C4-2B (cell line): ENCODE data around the gene ZFYVE28.

Experiments
- ZFX ChIP-seq: fragments of 450-650 bp; IDR thresholded peaks from 2 replicates; pipeline ENCODE4 v1.6.1; 2017
- TF ChIP-seq, protein P1 (sequence below): fragments of 450-650 bp; conservative IDR thresholded peaks from 2 replicates; pipeline ENCODE4 v1.5.1; 2017; ENCODE audit warnings: mild to moderate bottlenecking

GRCh38 chr4:2263926-2264321 is 154.5 kb downstream of the ZFYVE28 start:
- TF ChIP-seq, protein P1, sequence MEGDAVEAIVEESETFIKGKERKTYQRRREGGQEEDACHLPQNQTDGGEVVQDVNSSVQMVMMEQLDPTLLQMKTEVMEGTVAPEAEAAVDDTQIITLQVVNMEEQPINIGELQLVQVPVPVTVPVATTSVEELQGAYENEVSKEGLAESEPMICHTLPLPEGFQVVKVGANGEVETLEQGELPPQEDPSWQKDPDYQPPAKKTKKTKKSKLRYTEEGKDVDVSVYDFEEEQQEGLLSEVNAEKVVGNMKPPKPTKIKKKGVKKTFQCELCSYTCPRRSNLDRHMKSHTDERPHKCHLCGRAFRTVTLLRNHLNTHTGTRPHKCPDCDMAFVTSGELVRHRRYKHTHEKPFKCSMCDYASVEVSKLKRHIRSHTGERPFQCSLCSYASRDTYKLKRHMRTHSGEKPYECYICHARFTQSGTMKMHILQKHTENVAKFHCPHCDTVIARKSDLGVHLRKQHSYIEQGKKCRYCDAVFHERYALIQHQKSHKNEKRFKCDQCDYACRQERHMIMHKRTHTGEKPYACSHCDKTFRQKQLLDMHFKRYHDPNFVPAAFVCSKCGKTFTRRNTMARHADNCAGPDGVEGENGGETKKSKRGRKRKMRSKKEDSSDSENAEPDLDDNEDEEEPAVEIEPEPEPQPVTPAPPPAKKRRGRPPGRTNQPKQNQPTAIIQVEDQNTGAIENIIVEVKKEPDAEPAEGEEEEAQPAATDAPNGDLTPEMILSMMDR, result no peak
- TF ChIP-seq ZFX, result no peak
